Glutamatergic neuron (in vitro differentiated cells): ENCODE results near the gene PTPN4. TPM values are rescaled to one million over a fixed set of nuclear protein-coding genes. Genes with fewer than 3 reads are reported as not detected.

Experiments used
- DNase-seq: peaks from one replicate; pipeline ENCODE4 v3.0.0; 2022
- H3K27ac Mint-ChIP-seq: one replicate; pipeline ENCODE4 v1.8.0; 2020; ENCODE audit warnings: mild to moderate bottlenecking, mixed read lengths, inconsistent platforms; ENCODE audit not compliant: unreplicated experiment
- H3K27me3 Mint-ChIP-seq: one replicate; pipeline ENCODE4 v1.8.0; 2020; ENCODE audit warnings: mild to moderate bottlenecking, moderate library complexity, mixed read lengths, inconsistent platforms; ENCODE audit not compliant: unreplicated experiment
- H3K36me3 Mint-ChIP-seq: one replicate; pipeline ENCODE4 v1.8.0; 2020; ENCODE audit warnings: mild to moderate bottlenecking, mixed read lengths, inconsistent platforms; ENCODE audit not compliant: unreplicated experiment
- H3K4me1 Mint-ChIP-seq: one replicate; pipeline ENCODE4 v1.8.0; 2020; ENCODE audit warnings: mild to moderate bottlenecking, low read depth, mixed read lengths, inconsistent platforms; ENCODE audit not compliant: unreplicated experiment
- H3K4me3 Mint-ChIP-seq: one replicate; pipeline ENCODE4 v1.8.0; 2020; ENCODE audit warnings: mild to moderate bottlenecking, mixed read lengths, inconsistent platforms; ENCODE audit not compliant: unreplicated experiment
- H3K9me3 Mint-ChIP-seq: one replicate; pipeline ENCODE4 v1.8.0; 2020; ENCODE audit warnings: mild to moderate bottlenecking, moderate library complexity, mixed read lengths, inconsistent platforms; ENCODE audit not compliant: unreplicated experiment
- total RNA-seq: library from RNA; stranded (reverse); fragmentation: NEBNext Ultra II Directional; extraction: Animal tissue kit (Norgen Biotek cat#: 25700); gene quantifications from one replicate; pipeline ENCODE4 v1.2.1, GENCODE V29; 2021; ENCODE audit not compliant: unreplicated experiment
- TF ChIP-seq, protein P1 (sequence below): fragments of 200-600 bp; sonication (generic); IDR thresholded peaks from one replicate; pipeline ENCODE4 v1.5.0; 2021; ENCODE audit not compliant: partially characterized antibody, unreplicated experiment

Gene PTPN4
- total RNA-seq, 1 donor from 2014 or later: 91.7 TPM

DNA sequence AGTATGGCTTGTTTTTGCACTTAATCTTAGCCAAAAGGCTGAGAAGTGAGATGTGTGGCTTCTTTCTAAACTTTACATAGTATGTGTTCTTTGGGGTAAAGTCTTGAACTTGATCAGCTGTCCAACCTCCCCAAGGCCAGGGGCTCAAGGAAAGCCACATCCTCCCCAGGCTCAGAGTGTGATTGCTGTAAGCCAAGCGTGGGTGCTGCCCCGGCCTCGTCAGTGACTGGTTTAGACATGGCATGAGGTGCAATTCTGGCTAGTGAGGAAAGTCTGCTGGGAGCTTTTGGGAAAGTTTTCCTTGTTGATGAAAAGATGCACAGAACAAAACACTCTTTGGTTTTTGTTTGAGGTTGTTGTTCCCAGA is 40.5 kb upstream of the PTPN4 start:
- Mint-ChIP-seq H3K9me3 (peaks cover 5% of the 10 kb centered on the region), H3K4me1 (peaks cover 15% of the 10 kb centered on the region)
- TF ChIP-seq, protein P1, sequence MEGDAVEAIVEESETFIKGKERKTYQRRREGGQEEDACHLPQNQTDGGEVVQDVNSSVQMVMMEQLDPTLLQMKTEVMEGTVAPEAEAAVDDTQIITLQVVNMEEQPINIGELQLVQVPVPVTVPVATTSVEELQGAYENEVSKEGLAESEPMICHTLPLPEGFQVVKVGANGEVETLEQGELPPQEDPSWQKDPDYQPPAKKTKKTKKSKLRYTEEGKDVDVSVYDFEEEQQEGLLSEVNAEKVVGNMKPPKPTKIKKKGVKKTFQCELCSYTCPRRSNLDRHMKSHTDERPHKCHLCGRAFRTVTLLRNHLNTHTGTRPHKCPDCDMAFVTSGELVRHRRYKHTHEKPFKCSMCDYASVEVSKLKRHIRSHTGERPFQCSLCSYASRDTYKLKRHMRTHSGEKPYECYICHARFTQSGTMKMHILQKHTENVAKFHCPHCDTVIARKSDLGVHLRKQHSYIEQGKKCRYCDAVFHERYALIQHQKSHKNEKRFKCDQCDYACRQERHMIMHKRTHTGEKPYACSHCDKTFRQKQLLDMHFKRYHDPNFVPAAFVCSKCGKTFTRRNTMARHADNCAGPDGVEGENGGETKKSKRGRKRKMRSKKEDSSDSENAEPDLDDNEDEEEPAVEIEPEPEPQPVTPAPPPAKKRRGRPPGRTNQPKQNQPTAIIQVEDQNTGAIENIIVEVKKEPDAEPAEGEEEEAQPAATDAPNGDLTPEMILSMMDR: no peak

DNA sequence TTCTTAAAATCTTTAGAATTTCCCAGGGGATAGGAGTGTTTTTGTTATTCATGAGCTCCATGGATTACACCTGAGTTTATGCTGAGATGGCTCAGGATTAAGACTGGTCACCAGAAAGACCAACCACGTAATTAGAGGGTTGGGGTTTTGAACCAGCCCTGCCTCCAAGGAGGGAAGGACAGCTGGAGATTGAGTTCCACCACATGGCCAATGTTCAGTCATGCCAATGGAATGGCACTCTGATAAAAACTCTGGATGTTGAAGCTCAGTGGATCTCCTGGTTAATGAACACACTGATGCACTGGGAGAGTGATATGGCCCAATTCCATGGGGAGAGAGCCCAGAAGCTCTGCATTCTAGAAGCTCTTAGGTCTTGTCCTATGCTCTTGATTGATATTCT is 38.7 kb upstream of the PTPN4 start:
- Mint-ChIP-seq H3K4me3 (no peak overlapping the region), H3K4me1 (peaks cover 6% of the 10 kb centered on the region), H3K27me3 (no peaks in the 10 kb centered on the region), H3K27ac (no peak overlapping the region), H3K36me3 (no peaks in the 10 kb centered on the region), H3K9me3 (peaks cover 4% of the 10 kb centered on the region)
- TF ChIP-seq, protein P1: no peak
- no peak for DNase-seq

More for the DNA sequence above, 40.5 kb upstream of the PTPN4 start:
- H3K27ac Mint-ChIP-seq: no peak overlapping the region
- no peaks in the 10 kb centered on the region for H3K36me3 Mint-ChIP-seq
- H3K4me3 Mint-ChIP-seq: no peak overlapping the region
- no peak for DNase-seq
- H3K27me3 Mint-ChIP-seq: peaks cover 2% of the 10 kb centered on the region

DNA sequence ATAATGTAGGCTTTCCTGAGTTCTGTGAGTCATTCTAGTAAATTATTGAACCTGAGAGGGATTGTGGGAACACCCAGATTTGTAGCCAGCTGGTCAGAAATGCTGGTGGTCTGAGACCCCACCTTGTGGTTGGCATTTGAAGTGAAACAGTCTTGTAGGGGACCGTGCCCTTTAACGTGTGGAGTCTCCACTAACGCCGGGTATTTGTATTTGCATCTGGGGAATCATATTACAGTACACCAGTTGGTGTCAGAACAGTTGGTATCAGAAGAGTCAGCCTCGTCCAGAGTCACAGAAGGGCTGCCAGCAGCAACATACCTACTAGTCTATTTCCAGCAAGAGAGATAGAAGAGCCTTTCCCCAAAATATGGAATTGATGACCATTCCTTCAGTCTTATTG is 38.3 kb upstream of the PTPN4 start:
- Mint-ChIP-seq H3K4me3 (no peak overlapping the region), H3K9me3 (peaks cover 4% of the 10 kb centered on the region), H3K27me3 (no peaks in the 10 kb centered on the region), H3K36me3 (no peaks in the 10 kb centered on the region), H3K27ac (no peak overlapping the region), H3K4me1 (peaks cover 2% of the 10 kb centered on the region)
- no peak for DNase-seq
- TF ChIP-seq, protein P1: no peak

DNA sequence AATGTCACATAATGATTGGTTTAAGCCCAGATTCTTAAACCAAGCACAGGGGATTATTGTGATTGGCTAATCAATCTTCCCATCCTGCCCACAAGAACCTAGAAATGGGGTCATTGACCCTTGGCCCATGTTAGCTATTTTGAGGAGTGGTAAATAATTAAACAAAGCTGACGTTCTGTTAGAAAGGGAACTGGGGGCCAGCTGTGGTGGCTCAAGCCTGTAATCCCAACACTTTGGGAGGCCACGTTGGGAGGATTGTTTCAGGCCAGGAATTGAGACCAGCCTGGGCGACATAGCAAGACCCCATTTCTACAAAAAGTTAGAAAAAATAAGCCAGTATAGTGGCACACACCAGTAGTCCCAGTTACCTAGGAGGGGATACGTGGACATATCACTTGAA is 37.8 kb upstream of the PTPN4 start:
- H3K27ac Mint-ChIP-seq: no peak overlapping the region
- no peak overlapping the region for H3K4me3 Mint-ChIP-seq
- DNase-seq: no peak
- H3K27me3 Mint-ChIP-seq: no peaks in the 10 kb centered on the region
- peaks cover 4% of the 10 kb centered on the region for H3K9me3 Mint-ChIP-seq
- TF ChIP-seq, protein P1: no peak
- no peaks in the 10 kb centered on the region for H3K36me3 Mint-ChIP-seq
- no peaks in the 10 kb centered on the region for H3K4me1 Mint-ChIP-seq

DNA sequence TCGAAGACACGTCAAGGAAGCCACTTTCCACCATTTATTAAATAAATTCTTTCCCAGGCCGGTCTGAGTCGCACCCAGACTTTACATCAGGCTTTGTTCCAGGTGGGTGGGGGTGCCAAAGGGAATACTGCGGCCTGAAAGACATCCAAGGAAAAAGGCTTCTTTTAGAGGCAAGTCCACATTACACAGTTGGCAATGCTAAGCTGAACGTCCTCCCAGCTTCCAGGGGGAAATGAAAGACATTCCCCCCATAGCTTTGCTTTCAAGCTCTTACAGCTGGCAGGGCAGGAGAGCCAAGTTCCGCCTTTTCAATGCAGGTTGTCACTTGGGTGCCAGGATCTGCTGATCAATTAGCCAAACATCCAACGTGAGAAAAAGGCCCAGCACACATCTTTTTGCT is 36.5 kb upstream of the PTPN4 start:
- no peak overlapping the region for H3K27ac Mint-ChIP-seq
- no peaks in the 10 kb centered on the region for H3K36me3 Mint-ChIP-seq
- peaks cover 2% of the 10 kb centered on the region for H3K9me3 Mint-ChIP-seq
- H3K4me3 Mint-ChIP-seq: no peak overlapping the region
- TF ChIP-seq, protein P1: no peak
- no peak for DNase-seq
- no peaks in the 10 kb centered on the region for H3K4me1 Mint-ChIP-seq
- no peaks in the 10 kb centered on the region for H3K27me3 Mint-ChIP-seq
